MM.1S (cell line): Measurements from ENCODE around the gene ABCC6.

Experiments
- EZH2 ChIP-seq: fragments of 300-600 bp; sonication (generic); optimal IDR thresholded peaks from 2 replicates; pipeline ENCODE3; 2017; ENCODE audit warnings: low read depth, mild to moderate bottlenecking, antibody characterized with exemption, low read length, mixed read lengths
- EZH2phosphoT487 ChIP-seq: fragments of 300-600 bp; sonication (generic); IDR thresholded peaks from 2 replicates; pipeline ENCODE4 v1.6.1; 2018; ENCODE audit warnings: antibody characterized with exemption, low read length
- TF ChIP-seq, protein P1 (sequence below): fragments of 300-600 bp; sonication (generic); IDR thresholded peaks from 2 replicates; pipeline ENCODE4 v1.5.1; 2016; ENCODE audit warnings: antibody characterized with exemption, low read length, mixed read lengths

DNA sequence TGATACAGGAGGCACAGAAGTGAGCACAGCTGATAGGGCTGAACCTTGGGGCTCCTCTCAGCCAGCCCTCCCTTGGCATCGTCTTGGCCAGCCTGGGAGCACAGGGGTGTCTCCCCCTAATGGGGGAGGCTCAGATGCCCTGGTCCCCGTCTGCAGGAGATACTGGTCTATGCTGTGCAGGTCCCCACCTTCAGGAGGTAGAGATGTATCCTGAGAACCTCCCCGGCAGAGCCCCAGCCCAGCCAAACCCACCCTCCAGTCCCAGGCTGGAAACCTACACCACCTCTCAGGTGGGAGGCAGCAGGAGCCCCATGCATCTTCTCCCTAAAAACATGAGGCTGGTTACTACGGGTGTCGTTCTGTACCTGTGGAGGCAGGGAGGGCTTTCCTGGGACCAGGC lies 38.7 kb downstream of the ABCC6 start:
- TF ChIP-seq EZH2phosphoT487 (no peak), EZH2 (no peak)
- TF ChIP-seq, protein P1, sequence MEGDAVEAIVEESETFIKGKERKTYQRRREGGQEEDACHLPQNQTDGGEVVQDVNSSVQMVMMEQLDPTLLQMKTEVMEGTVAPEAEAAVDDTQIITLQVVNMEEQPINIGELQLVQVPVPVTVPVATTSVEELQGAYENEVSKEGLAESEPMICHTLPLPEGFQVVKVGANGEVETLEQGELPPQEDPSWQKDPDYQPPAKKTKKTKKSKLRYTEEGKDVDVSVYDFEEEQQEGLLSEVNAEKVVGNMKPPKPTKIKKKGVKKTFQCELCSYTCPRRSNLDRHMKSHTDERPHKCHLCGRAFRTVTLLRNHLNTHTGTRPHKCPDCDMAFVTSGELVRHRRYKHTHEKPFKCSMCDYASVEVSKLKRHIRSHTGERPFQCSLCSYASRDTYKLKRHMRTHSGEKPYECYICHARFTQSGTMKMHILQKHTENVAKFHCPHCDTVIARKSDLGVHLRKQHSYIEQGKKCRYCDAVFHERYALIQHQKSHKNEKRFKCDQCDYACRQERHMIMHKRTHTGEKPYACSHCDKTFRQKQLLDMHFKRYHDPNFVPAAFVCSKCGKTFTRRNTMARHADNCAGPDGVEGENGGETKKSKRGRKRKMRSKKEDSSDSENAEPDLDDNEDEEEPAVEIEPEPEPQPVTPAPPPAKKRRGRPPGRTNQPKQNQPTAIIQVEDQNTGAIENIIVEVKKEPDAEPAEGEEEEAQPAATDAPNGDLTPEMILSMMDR: no peak
